B cell (primary cell): Measurements from ENCODE around the gene KCNJ11. TPM values are rescaled to one million over a fixed set of nuclear protein-coding genes. Genes with fewer than 3 reads are reported as not detected.

ENCODE experiments used
- ATAC-seq: fragments of 200-7000 bp; cut with Tn5 transposase; one replicate; pipeline ENCODE4 v1.10.0; 2021; ENCODE audit warnings: low read depth, mild to moderate bottlenecking, moderate number of reproducible peaks, moderate library complexity
- CTCF ChIA-PET: fragments of 350-600 bp; sonication (Branson Sonifier 250); formaldehyde crosslinking; loops from one replicate; lab custom pipeline; 2021; ENCODE audit warnings: antibody characterized with exemption, inconsistent platforms; lab: Charles Lee
- POLR2A ChIA-PET: fragments of 350-600 bp; sonication (Branson Sonifier 250); formaldehyde crosslinking; loops from one replicate; lab custom pipeline; 2021; ENCODE audit warnings: antibody characterized with exemption; lab: Charles Lee
- DNase-seq: peaks from one replicate; pipeline ENCODE4 v3.0.0; 2013
- H2AFZ ChIP-seq: 2 replicates; pipeline ENCODE4 v1.6.1; 2012; ENCODE audit warnings: mild to moderate bottlenecking, low read depth, low read length; ENCODE audit not compliant: insufficient read depth, poor library complexity, severe bottlenecking
- H3K27ac ChIP-seq, 2 donors: 1 replicate in 1 of 2; 2 replicates in 1 of 2; pipeline ENCODE4 v1.5.1; 2012 to 2013; ENCODE audit warnings: low read length in 2 of 2, mild to moderate bottlenecking in 2 of 2, moderate library complexity in 1 of 2
- H3K27me3 ChIP-seq, 4 experiments: fragments of 200-600 bp in 1 of 4; sonication (generic) in 1 of 4; replicated peaks in 1 of 4; 1 replicate in 2 of 4; 2 replicates in 2 of 4; pipeline versions ENCODE4 v1.6.1 to v1.7.0; 2013 to 2016; ENCODE audit warnings: low read length in 3 of 4, mild to moderate bottlenecking in 2 of 4, mixed read lengths in 1 of 4, moderate library complexity in 1 of 4; ENCODE audit not compliant: insufficient read depth in 4 of 4, control insufficient read depth in 3 of 4; ENCODE audit errors: control extremely low read depth in 1 of 4
- H3K36me3 ChIP-seq, 2 experiments: replicated peaks in 1 of 2; 1 replicate in 1 of 2; 2 replicates in 1 of 2; pipeline versions ENCODE4 v1.6.1 to v1.7.1; 2013; ENCODE audit warnings: low read length in 1 of 2; ENCODE audit not compliant: insufficient read depth in 2 of 2, control insufficient read depth in 1 of 2; ENCODE audit errors: control extremely low read depth in 1 of 2, extremely low read depth in 1 of 2
- H3K4me1 ChIP-seq, 2 donors: fragments of 200-600 bp in 1 of 2; sonication (generic) in 1 of 2; 1 replicate in 1 of 2; 2 replicates in 1 of 2; pipeline versions ENCODE4 v1.5.1 to v1.6.1; 2013 to 2017; ENCODE audit warnings: low read length in 2 of 2; ENCODE audit not compliant: control insufficient read depth in 2 of 2, insufficient read depth in 2 of 2
- H3K4me2 ChIP-seq: replicated peaks from 2 replicates; pipeline ENCODE3; 2012; ENCODE audit warnings: mild to moderate bottlenecking, low read depth, low read length; ENCODE audit not compliant: poor library complexity, severe bottlenecking
- H3K4me3 ChIP-seq, 5 experiments: fragments of 200-600 bp in 1 of 5; sonication (generic) in 1 of 5; 1 replicate in 3 of 5; 2 replicates in 2 of 5; pipeline versions ENCODE4 v1.5.1 to v1.7.0; 2011 to 2016; ENCODE audit warnings: low read length in 4 of 5, mild to moderate bottlenecking in 4 of 5, low read depth in 2 of 5, control low read depth in 1 of 5, moderate library complexity in 1 of 5; ENCODE audit not compliant: insufficient read depth in 1 of 5; ENCODE audit errors: control extremely low read depth in 1 of 5, extremely low read depth in 1 of 5
- H3K79me2 ChIP-seq: fragments of 200-600 bp; sonication (generic); one replicate; pipeline ENCODE4 v1.6.0; 2016; ENCODE audit warnings: low read length; ENCODE audit not compliant: control insufficient read depth, insufficient read depth
- H3K9ac ChIP-seq: fragments of 200-600 bp; sonication (generic); 2 replicates; pipeline ENCODE4 v1.6.1; 2017; ENCODE audit warnings: mild to moderate bottlenecking, low read length, moderate library complexity
- H3K9me3 ChIP-seq, 3 donors: one replicate each; pipeline versions ENCODE4 v1.6.1 to v1.7.1; 2013; ENCODE audit warnings: low read length in 2 of 3; ENCODE audit not compliant: control insufficient read depth in 2 of 3, insufficient read depth in 1 of 3; ENCODE audit errors: control extremely low read depth in 1 of 3
- H4K20me1 ChIP-seq: 2 replicates; pipeline ENCODE4 v1.6.0; 2012; ENCODE audit warnings: mild to moderate bottlenecking, low read length; ENCODE audit not compliant: insufficient read depth, control insufficient read depth, poor library complexity, severe bottlenecking
- H3K27ac Mint-ChIP-seq: one replicate; pipeline ENCODE4 v1.8.0; 2021; ENCODE audit warnings: mixed read lengths
- H3K27me3 Mint-ChIP-seq: one replicate; pipeline ENCODE4 v1.8.0; 2021; ENCODE audit warnings: mixed read lengths
- H3K4me1 Mint-ChIP-seq: one replicate; pipeline ENCODE4 v1.8.0; 2021; ENCODE audit warnings: mixed read lengths
- H3K4me3 Mint-ChIP-seq: one replicate; pipeline ENCODE4 v1.8.0; 2021; ENCODE audit warnings: mixed read lengths
- H3K9me3 Mint-ChIP-seq: one replicate; pipeline ENCODE4 v1.8.0; 2022; ENCODE audit warnings: mixed read lengths; ENCODE audit not compliant: insufficient read depth
- CTCF ChIP-seq: fragments of 200-600 bp; IDR thresholded peaks from one replicate; pipeline ENCODE4 v1.8.0; 2022; ENCODE audit warnings: antibody characterized with exemption, mild to moderate bottlenecking
- EZH2 ChIP-seq: IDR thresholded peaks from 2 replicates; pipeline ENCODE4 v1.6.1; 2012; ENCODE audit warnings: borderline replicate concordance, low read depth, mild to moderate bottlenecking, moderate library complexity, low read length; ENCODE audit not compliant: insufficient read depth, poor library complexity, severe bottlenecking
- WGBS: methylation state at CpG from one replicate; pipeline ENCODE4 v1.1.5; 2013; ENCODE audit warnings: missing lambda C conversion rate; ENCODE audit not compliant: insufficient coverage; 5-methylcytosine and 5-hydroxymethylcytosine counted together
- intact Hi-C: fragments of 100-400 bp; cut with micrococcal nuclease; formaldehyde crosslinking; loops from one replicate; pipeline ENCODE4 v1.10.0; 2022
- polyA plus RNA-seq: library from polyadenylated mRNA; depleted of rRNA; stranded (reverse); fragments of >200 nt; gene quantifications from 2 replicates; pipeline ENCODE4 v1.2.3, GENCODE V29; 2012
- total RNA-seq, 2 donors: library from RNA; stranded (reverse); fragments of 120-200 nt in 1 of 2; gene quantifications; 1 replicate in 1 of 2; 2 replicates in 1 of 2; pipeline versions ENCODE4 v1.2.3 to v1.2.4, GENCODE V29; 2013 to 2022

KCNJ11 gene
- total and polyA plus RNA-seq, 2 donors (not counting 1 experiment from before 2014, with no cell fraction given) = 1.4 to 2.1 TPM

GRCh38 chr11:17352950-17353820 is 35.3 kb downstream of the KCNJ11 start:
- Mint-ChIP-seq H3K9me3 (no peaks in the 10 kb centered on the region), H3K27ac (peak overlapping the region; percentile 76), H3K27me3 (peaks cover 37% of the 10 kb centered on the region), H3K4me3 (peak overlapping the region; percentile 95), H3K4me1 (peaks cover 32% of the 10 kb centered on the region)
- Histone ChIP-seq H3K4me2 (peak overlapping the region; percentile 99), H3K79me2 (no peaks in the 10 kb centered on the region), H3K4me1 (peaks cover 29 to 34% of the 10 kb centered on the region in 2 donors), H3K9me3 (peaks cover 0 to 22% (median 1%) of the 10 kb centered on the region in 3 donors), H3K36me3 (no peaks in the 10 kb centered on the region), H2AFZ (peak overlapping the region; percentile 86), H3K27me3 (peaks cover 0 to 34% (median 21%) of the 10 kb centered on the region in 4 experiments), H3K27ac (no peak overlapping the region), H4K20me1 (no peaks in the 10 kb centered on the region), H3K9ac (peak overlapping the region; percentile 78), H3K4me3 (peak overlapping the region; percentile 51 to 78 (median 62))
- under 1% methylated on average over 62 of the region's 69 CpGs for WGBS
- intact Hi-C loops = loop anchor here (2.0 to 10.0 kb wide), 4 partner anchors 76 to 618 kb away; partner anchors contain the start of genes C11orf58, NUCB2 and RPS13
- peak; percentile 70 for DNase-seq
- peak; percentile 52 for ATAC-seq
- POLR2A ChIA-PET = no interaction called here
- TF ChIP-seq EZH2 = peak; percentile 31
- no peak for TF ChIP-seq CTCF
- CTCF ChIA-PET = interaction anchor here (0.9 to 2.7 kb wide), 11 partner anchors 8 to 172 kb away, joined by 3 to 12 read pairs (median 4); no protein-coding TSS in a partner anchor
